Stomach (tissue), 4 donors: ENCODE results near the gene FUT2.

Experiments
- EP300 ChIP-seq: sonication (generic); formaldehyde crosslinking; IDR thresholded peaks from one replicate; pipeline ENCODE4 v1.6.1; 2017; ENCODE audit warnings: antibody characterized with exemption
- TF ChIP-seq, protein P1 (sequence below), 7 experiments: fragments of 450-650 bp in 4 of 7; fragments of 200-600 bp in 3 of 7; sonication (generic) in 3 of 7; IDR thresholded peaks; one replicate each; pipeline ENCODE4 v1.5.1; 2016 to 2019; ENCODE audit warnings: antibody characterized with exemption in 7 of 7, control low read depth in 2 of 7, mild to moderate bottlenecking in 1 of 7

DNA sequence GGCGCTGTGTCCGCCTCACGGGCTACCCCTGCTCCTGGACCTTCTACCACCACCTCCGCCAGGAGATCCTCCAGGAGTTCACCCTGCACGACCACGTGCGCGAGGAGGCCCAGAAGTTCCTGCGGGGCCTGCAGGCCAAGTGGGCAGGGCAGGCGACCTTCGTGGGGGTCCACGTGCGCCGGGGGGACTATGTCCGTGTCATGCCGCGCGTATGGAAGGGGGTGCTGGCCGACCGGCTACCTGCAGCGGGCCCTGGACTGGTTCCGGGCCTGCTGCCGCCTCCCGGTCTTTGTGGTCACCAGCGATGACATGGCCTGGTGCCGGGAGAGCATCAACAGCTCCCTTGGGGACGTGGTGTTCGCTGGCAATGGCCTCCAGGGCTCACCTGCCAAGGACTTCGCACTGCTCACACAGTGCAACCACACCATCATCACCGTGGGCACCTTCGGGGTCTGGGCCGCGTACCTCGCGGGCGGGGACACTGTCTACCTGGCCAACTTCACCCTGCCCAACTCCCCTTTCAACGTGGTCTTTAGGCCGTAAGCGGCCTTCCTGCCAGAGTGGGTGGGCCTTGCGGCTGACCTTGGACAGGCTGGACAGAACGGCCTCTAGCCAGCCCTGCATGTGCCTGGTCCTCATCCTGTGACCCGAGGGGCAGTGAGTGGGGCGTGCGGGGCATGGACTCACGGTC, 15.2 kb upstream of the FUT2 start:
- TF ChIP-seq, protein P1, sequence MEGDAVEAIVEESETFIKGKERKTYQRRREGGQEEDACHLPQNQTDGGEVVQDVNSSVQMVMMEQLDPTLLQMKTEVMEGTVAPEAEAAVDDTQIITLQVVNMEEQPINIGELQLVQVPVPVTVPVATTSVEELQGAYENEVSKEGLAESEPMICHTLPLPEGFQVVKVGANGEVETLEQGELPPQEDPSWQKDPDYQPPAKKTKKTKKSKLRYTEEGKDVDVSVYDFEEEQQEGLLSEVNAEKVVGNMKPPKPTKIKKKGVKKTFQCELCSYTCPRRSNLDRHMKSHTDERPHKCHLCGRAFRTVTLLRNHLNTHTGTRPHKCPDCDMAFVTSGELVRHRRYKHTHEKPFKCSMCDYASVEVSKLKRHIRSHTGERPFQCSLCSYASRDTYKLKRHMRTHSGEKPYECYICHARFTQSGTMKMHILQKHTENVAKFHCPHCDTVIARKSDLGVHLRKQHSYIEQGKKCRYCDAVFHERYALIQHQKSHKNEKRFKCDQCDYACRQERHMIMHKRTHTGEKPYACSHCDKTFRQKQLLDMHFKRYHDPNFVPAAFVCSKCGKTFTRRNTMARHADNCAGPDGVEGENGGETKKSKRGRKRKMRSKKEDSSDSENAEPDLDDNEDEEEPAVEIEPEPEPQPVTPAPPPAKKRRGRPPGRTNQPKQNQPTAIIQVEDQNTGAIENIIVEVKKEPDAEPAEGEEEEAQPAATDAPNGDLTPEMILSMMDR (IDR thresholded peaks at IDR 0.05): no peak
- TF ChIP-seq EP300: no peak
